ENCODE measurements around the gene SLC31A1.
A peak's percentile ranks its signal among the peaks of the same experiment; 100 is the strongest.

The SLC31A1 gene

DNA sequence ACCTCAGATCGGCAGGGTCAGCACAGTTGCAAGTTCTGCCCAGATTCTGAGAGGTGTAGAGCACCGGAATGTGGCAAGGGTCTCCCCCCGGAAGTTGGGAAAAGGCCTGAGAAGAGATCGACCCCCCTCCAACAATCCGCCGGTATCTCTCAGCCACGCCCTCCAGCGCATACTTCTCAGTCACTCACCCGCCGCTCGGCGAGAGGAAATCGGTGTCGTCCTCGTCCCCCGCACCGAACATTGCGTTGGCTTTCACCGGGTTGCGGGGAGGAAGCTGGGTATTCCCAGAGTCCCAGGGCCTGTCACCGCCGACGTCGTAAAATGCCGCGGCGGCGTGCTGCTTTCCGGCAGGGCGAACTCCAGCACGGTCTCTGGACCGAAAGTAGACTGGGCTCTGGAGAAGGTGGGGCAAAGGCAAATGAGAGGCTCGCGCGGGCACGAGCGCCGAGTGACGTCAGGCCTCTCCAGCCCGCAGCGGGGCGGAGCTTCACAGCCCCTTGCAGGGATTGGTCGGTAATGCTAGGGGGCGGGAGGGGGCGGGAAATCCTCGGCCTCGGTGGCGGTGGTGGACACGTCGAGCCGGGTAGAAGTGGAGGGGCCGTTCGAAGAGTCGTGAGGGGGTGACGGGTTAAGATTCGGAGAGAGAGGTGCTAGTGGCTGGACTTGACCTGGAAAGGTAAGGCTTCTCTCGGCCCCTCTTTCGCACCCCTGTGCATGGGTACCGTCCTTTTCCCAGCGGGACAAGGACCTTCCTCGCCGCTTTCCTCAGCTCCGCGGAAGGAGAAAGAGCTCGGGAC is at the start of gene SLC31A1, which contains the start of gene FKBP15:
TSS of gene SLC31A1 (plus strand) at position 542 of the 797 bp plus-strand sequence. CDS start 34,605 bp downstream, outside the sequence.
TSS of gene FKBP15 (minus strand) at position 275 of the 797 bp plus-strand sequence. CDS start at position 241, 34 bp downstream.
- DNase-seq (ENCODE audit: low read depth in 2 of 2) = peak; percentile 93 to 96

DNA sequence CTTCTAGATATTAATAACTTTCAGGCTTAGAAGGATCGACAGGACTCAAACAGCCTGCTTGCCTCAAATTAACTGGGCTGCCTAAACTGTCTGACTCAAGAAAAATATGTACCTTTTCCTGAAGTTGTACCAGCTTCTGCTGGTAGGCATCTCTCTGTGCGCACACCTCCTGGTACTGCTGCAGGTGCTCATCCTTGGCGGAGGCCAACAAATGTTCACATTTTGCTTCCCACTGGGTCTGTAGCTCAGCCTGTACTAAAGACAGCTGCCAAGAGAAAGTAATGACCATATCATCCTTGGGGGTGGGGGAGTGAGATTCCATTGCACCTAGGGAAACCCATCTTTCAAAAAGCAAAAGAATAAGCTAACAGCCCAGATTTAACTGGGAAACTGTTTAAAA is 48.0 kb upstream of the SLC31A1 start:
- no peak for DNase-seq (ENCODE audit: low read depth in 2 of 2)

- DNase-seq (ENCODE audit: low read depth in 2 of 2) = no peak
Observed at GRCh38 chr9:113176803-113177202, 44.5 kb upstream of the SLC31A1 start.

DNA sequence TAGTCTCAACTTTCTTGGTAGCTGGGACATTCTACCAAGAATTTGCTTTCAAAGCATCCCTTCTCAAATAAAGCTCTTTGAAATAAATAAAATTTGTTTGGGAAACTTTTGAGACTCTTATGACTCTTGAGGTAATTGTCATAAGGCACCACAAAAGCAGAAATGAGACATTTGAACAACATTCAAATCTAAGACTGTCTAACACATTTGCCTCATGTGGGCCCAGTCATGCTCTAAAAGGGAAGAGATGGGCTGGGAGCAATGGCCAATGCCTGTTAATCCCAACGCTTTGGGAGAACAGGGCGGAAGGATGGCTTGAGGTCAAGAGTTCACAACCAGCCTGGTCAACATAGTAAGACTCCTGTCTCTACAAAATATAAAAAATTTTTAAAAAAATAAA is 44.1 kb upstream of the SLC31A1 start:
- DNase-seq (ENCODE audit: low read depth in 2 of 2) = no peak

GRCh38 chr9:113178087-113178486 is 43.3 kb upstream of the SLC31A1 start:
- no peak for DNase-seq (ENCODE audit: low read depth in 2 of 2)

DNA sequence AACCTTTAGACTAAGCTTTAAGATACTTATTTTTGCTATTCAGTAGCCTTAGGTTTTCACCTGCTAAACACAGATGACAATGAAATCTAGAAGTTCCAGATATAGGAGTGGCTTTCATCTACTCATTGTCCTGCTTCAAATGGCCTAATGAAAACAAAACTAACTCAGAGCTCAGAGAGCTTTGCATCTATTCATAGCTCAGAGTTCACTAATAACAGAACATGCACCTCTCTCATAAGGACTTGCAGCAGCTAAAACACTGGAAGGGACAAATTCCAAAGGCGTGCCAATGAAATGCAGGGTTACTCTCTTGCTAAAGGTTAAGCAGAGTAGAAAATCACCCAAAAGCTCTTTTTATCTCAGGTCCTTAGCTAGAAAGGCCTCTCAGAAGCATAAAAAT is 41.5 kb upstream of the SLC31A1 start:
- DNase-seq (ENCODE audit: low read depth in 2 of 2) = no peak

GRCh38 chr9:113181165-113181564 is 40.2 kb upstream of the SLC31A1 start:
- DNase-seq (ENCODE audit: low read depth in 2 of 2) = no peak

- DNase-seq (ENCODE audit: low read depth in 2 of 2) = no peak
Observed at GRCh38 chr9:113183956-113184488, 37.3 kb upstream of the SLC31A1 start.

DNA sequence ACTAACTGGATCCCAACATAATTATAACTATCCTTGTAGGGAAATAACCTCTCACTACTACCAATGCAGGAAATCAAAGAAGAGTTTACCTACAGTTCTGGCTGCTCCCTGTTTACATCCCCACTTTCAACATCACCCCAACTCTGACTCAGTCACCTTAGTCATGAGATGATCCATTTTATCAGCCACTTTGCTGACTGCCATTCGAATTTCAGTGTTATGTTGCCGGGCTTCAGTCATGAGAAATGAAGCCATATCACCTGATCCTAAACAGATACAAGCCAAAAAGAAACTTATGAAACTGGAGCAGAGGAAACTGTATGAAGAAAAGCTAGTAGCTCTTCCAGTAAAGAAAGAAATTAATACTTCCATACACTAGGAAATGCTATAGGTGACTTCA is 36.8 kb upstream of the SLC31A1 start:
- no peak for DNase-seq (ENCODE audit: low read depth in 2 of 2)

DNA sequence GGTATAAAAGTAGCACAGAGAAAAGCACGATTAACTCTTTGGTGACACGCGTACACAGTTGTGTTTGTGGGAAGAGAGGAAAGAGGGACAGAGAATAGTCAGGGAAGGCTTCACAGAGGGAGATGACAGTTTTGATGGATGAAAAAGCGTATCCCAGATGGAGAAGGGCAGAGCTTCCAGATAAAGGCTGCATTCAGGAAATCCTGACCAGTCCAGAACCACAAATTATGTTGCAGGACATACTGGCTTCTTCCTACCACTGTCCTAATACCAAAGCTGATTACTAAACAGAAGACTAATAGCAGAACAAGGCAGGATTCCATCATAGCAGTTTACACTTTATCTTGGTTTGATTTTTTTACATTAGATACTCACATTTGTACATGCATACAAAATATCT is 36.1 kb upstream of the SLC31A1 start:
- no peak for DNase-seq (ENCODE audit: low read depth in 2 of 2)

DNA sequence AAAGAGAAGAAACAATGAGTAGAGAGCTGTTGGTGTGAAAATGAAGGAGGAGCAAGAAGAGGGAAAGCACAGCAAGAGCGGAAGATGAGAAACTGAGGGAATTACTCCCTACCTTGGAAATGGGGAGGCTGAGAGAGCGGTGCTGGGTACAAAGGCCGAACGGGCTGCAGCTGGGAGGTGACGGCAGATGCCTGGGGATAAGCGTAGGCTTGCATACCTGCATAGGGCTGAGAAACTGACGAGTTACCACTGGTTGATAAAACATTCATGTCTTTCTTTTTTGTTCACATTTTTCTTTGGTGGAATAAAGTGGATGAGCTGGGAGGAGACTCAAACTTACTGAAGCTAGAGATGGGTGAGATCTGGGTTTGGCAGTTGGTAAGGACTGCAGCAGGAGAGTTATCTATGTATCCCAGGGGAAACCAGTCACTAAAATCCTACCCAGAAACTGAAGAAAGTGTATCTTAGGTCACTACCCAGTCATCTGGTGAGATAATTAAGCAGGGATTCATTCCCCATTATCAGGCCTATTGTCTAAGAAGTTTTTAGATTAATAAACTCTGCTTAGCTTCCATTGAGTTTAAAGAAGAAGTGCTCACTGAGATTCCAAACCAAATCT is 35.1 kb upstream of the SLC31A1 start:
- DNase-seq (ENCODE audit: low read depth in 2 of 2) = no peak

DNA sequence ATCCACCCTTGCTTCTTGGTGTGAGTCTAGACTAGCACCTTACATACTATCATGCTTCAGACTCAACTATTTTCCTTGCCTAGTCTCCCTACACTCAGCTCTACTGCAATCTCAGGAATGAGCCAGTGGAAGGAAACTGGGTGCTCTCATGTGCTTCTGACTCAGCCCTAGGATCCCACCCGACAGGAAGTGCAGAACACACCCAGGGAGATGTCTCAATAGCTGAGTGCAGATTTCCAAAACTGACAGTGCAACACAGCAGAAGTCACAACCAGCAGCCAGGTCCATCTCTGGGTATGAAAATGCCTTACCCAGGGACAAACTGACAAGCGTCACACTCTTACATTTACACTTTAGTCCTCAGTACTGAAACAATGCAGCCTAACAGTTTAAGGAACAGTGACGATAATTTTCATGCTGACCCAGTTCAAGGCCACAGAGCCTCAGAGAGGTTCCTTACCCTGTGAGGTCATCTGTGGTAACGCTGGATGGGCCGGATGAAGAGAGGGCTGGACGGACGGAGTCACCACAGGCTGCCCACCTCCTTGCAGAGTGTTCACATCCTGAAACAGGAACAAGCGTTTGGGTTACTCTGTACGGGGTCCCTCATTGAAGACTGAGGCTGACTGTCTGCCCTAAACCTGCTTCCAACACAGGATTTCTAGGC is 33.3 kb upstream of the SLC31A1 start:
- no peak for DNase-seq (ENCODE audit: low read depth in 2 of 2)

GRCh38 chr9:113192455-113192854 is 28.9 kb upstream of the SLC31A1 start:
- DNase-seq (ENCODE audit: low read depth in 2 of 2) = no peak

DNA sequence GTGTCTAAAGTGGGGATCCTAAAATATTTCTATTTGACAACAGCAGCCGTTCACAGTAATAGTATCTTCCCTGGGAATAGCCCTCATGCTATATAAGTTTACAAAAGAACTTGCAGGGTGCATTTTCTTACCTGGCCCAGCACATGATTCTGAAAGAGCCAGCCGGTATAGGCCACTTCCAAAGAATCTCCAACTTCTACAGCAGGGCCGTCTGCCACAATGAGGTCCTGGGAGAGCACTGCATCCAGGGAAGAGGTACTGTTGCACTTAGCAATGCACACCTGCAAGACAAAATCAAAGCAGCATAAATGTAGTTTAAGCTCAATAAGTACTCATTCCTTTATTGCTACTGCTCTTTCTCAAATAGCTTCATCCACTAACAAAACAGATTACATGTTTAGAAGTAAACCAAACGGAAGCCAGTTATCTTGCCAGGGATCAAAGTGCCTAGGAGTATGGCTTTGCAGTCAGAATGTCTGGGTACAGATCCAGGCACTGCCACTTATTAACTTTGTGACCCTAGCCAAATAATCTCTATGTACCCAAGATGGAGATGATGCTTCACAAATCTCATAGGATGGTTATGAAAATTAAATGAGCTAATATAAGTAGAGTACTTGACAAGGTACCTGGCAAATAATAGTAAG is 21.5 kb upstream of the SLC31A1 start:
- no peak for DNase-seq (ENCODE audit: low read depth in 2 of 2)

GRCh38 chr9:113205432-113205831 is 15.9 kb upstream of the SLC31A1 start:
- no peak for DNase-seq (ENCODE audit: low read depth in 2 of 2)

- no peak for DNase-seq (ENCODE audit: low read depth in 2 of 2)
Observed at GRCh38 chr9:113205861-113206260, 15.5 kb upstream of the SLC31A1 start.

- DNase-seq (ENCODE audit: low read depth in 2 of 2) = no peak
Observed at GRCh38 chr9:113210815-113211214, 10.5 kb upstream of the SLC31A1 start.

- DNase-seq (ENCODE audit: low read depth in 2 of 2) = no peak
Observed at GRCh38 chr9:113215132-113215531, 6.2 kb upstream of the SLC31A1 start.

DNA sequence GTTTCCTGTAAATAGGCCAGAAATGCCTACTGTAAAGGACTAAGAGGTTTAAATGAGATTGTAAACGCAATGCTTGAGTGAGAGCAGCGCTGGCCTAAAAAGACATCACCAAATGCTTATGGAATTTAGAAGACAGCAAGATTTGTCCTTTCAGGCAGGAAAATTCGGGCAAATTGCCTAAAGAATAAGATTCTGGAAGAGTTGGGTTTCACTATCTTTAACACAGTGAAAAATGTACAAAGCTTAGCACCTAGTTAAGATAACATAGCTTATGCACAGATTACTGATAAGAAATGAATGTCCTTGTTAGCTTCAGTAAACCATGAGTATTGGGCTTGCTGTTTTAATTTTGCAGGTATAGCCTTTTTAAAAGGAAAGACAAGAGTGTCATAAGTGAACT is 4.9 kb upstream of the SLC31A1 start:
- DNase-seq (ENCODE audit: low read depth in 2 of 2) = no peak

DNA sequence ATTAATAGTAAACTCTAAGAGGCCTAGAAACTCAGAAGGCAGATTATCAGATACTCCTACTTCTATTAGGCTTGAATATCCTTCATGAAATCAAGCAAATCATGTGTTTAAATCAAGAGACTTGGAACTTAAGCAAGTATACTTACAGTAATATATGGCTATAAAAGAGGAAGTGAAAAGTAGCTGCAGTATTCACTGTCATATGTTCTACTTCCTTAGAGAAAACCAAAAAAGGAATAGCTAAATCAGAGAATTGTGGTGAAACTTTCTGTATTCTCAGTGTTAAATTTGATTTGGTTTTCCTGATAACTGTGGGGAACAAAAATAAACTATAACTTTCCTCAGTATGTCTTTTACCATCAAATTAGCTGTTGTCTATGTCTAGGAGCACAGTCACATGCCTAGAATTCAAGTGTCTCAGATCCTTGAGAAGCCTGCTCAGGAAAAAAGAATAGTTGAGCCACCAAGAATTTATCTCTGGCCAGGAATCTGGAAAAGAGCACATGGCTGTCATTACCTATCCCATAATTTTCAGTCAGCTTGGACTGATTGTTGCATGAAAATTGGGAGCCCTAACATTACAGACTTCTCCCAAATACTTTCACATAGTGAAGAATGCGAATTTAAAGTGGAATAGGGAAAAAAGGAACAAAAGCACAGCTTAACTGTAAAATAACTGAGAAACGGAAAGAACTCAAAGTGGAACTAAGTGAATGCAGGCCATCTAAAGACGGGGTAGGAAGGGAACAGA is 2.0 kb upstream of the SLC31A1 start:
- no peak for DNase-seq (ENCODE audit: low read depth in 2 of 2)

DNA sequence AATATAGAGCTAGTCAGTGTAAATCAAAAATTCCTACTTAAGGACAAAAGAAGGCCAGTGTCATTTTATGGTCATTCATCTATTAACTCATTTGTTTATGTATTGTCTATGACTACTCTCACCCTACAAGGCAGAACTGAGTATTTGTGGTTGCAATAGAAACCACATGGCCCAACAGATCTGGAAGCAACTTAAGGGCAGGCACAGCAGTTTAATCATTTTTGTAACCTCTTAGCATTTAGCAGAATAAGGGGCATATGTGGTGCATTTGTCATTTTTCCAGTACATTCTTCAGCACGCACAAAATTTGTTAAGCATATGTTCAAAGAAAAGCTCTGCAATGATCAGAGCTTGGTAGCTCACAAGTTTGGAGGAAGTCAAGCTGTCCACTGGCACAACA is 1.4 kb upstream of the SLC31A1 start:
- DNase-seq (ENCODE audit: low read depth in 2 of 2) = no peak

Measured in stimulated activated CD8-positive, alpha-beta memory T cell treated with anti-CD3 and anti-CD28 coated beads, Interleukin-2, amount 100 ng/mL, for 48 hours (primary cell).